ENCODE measurements around the gene ZNF684. TPM values are rescaled to one million over a fixed set of nuclear protein-coding genes. Genes with fewer than 3 reads are reported as not detected.

Gene ZNF684
- total RNA-seq, 2 donors from 2014 or later, result 3.1 to 17.1 TPM

- intact Hi-C loops (cut with DNase I), result no loop called here
- peak in 1 of 4 donors; percentile 8 for DNase-seq
- H3K4me3 ChIP-seq, result peak overlapping the region in 1 of 2 donors; percentile 8
- ATAC-seq, result no peak
- no peaks in the 10 kb centered on the region for H3K36me3 ChIP-seq (replicated peaks in 1 of 2; ENCODE audit: insufficient read depth in 1 of 2, low read depth in 2 of 2)
- TF ChIP-seq CTCF (IDR thresholded peaks at IDR 0.05) (peak in 5 of 7 experiments; percentile 33 to 43 (median 43)), POLR2A (IDR thresholded peaks at IDR 0.05) (no peak)
- no peaks in the 10 kb centered on the region for H3K9me3 ChIP-seq
- H3K27ac ChIP-seq, result peak overlapping the region in 2 of 4 donors; percentile 88 to 92
- H3K27me3 ChIP-seq, result no peaks in the 10 kb centered on the region
- H3K4me1 ChIP-seq, result peaks cover 24% of the 10 kb centered on the region
Measured at GRCh38 chr1:40532844-40533424, 1.5 kb downstream of the ZNF684 start.

GRCh38 chr1:40534589-40534988, 3.2 kb downstream of the ZNF684 start:
- TF ChIP-seq CTCF (IDR thresholded peaks at IDR 0.05) (no peak), POLR2A (IDR thresholded peaks at IDR 0.05) (no peak)
- Histone ChIP-seq H3K4me3 (no peak overlapping the region), H3K4me1 (peaks cover 24% of the 10 kb centered on the region), H3K36me3 (replicated peaks in 1 of 2; ENCODE audit: insufficient read depth in 1 of 2, low read depth in 2 of 2) (no peaks in the 10 kb centered on the region), H3K27ac (no peak overlapping the region), H3K9me3 (no peaks in the 10 kb centered on the region), H3K27me3 (no peaks in the 10 kb centered on the region)
- ATAC-seq (no peak), DNase-seq (no peak)
- intact Hi-C loops (cut with DNase I), result no loop called here

GRCh38 chr1:40535732-40536131, 4.3 kb downstream of the ZNF684 start:
- no peak for DNase-seq
- ATAC-seq, result no peak
- H3K9me3 ChIP-seq, result no peaks in the 10 kb centered on the region
- no peaks in the 10 kb centered on the region for H3K27me3 ChIP-seq
- no peaks in the 10 kb centered on the region for H3K36me3 ChIP-seq (replicated peaks in 1 of 2; ENCODE audit: insufficient read depth in 1 of 2, low read depth in 2 of 2)
- H3K4me1 ChIP-seq, result peaks cover 24% of the 10 kb centered on the region
- H3K4me3 ChIP-seq, result no peak overlapping the region
- TF ChIP-seq POLR2A (IDR thresholded peaks at IDR 0.05), result no peak
- no peak for TF ChIP-seq CTCF (IDR thresholded peaks at IDR 0.05)
- 63 to 68% methylated on average over 2 of the region's 2 CpGs for WGBS, 2 donors
- intact Hi-C loops (cut with DNase I), result no loop called here
- no peak overlapping the region for H3K27ac ChIP-seq

- intact Hi-C loops (cut with DNase I), result no loop called here
- H3K27me3 ChIP-seq, result no peaks in the 10 kb centered on the region
- peaks cover 2 to 4% of the 10 kb centered on the region in 2 donors for H3K36me3 ChIP-seq (replicated peaks in 1 of 2; ENCODE audit: insufficient read depth in 1 of 2, low read depth in 2 of 2)
- H3K4me3 ChIP-seq, result no peak overlapping the region
- TF ChIP-seq POLR2A (IDR thresholded peaks at IDR 0.05), result no peak
- no peak for TF ChIP-seq CTCF (IDR thresholded peaks at IDR 0.05)
- H3K9me3 ChIP-seq, result no peaks in the 10 kb centered on the region
- ATAC-seq, result no peak
- H3K27ac ChIP-seq, result no peak overlapping the region
- no peak for DNase-seq
- 70 to 83% methylated on average over 7 of the region's 7 CpGs for WGBS, 2 donors
- no peaks in the 10 kb centered on the region for H3K4me1 ChIP-seq
Measured at GRCh38 chr1:40539338-40539737, 7.9 kb downstream of the ZNF684 start.

- intact Hi-C loops (cut with DNase I), result no loop called here
- Histone ChIP-seq H3K9me3 (no peaks in the 10 kb centered on the region), H3K4me3 (no peak overlapping the region), H3K36me3 (replicated peaks in 1 of 2; ENCODE audit: insufficient read depth in 1 of 2, low read depth in 2 of 2) (peaks cover 12 to 15% of the 10 kb centered on the region in 2 donors), H3K27ac (no peak overlapping the region), H3K4me1 (no peaks in the 10 kb centered on the region), H3K27me3 (no peaks in the 10 kb centered on the region)
- ATAC-seq, result no peak
- no peak for TF ChIP-seq POLR2A (IDR thresholded peaks at IDR 0.05)
- TF ChIP-seq CTCF (IDR thresholded peaks at IDR 0.05), result no peak
- DNase-seq, result no peak
- 89 to 93% methylated on average over 4 of the region's 4 CpGs for WGBS, 2 donors
Measured at GRCh38 chr1:40546957-40547356, 15.5 kb downstream of the ZNF684 start.
